Hepatocyte (in vitro differentiated cells): Measurements from ENCODE around the gene ADORA1.

Experiments used
- EZH2 ChIP-seq: fragments of 200-600 bp; sonication (generic); IDR thresholded peaks from 2 replicates; pipeline ENCODE4 v1.6.1; 2016; ENCODE audit warnings: antibody characterized with exemption, mild to moderate bottlenecking, borderline replicate concordance
- TF ChIP-seq, protein P1 (sequence below): fragments of 200-600 bp; sonication (generic); IDR thresholded peaks from 2 replicates; pipeline ENCODE4 v1.5.1; 2016; ENCODE audit warnings: antibody characterized with exemption, mild to moderate bottlenecking; ENCODE audit not compliant: poor library complexity

GRCh38 chr1:203135636-203136305 is 8.2 kb downstream of the ADORA1 start:
- TF ChIP-seq, protein P1, sequence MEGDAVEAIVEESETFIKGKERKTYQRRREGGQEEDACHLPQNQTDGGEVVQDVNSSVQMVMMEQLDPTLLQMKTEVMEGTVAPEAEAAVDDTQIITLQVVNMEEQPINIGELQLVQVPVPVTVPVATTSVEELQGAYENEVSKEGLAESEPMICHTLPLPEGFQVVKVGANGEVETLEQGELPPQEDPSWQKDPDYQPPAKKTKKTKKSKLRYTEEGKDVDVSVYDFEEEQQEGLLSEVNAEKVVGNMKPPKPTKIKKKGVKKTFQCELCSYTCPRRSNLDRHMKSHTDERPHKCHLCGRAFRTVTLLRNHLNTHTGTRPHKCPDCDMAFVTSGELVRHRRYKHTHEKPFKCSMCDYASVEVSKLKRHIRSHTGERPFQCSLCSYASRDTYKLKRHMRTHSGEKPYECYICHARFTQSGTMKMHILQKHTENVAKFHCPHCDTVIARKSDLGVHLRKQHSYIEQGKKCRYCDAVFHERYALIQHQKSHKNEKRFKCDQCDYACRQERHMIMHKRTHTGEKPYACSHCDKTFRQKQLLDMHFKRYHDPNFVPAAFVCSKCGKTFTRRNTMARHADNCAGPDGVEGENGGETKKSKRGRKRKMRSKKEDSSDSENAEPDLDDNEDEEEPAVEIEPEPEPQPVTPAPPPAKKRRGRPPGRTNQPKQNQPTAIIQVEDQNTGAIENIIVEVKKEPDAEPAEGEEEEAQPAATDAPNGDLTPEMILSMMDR = no peak
- TF ChIP-seq EZH2 = no peak
